Cerebellar nuclear complex (tissue), 1 donor: ENCODE measurements around the gene DPP7.
"Not testable (repeated sequence)": the region's sequence is repeated elsewhere in the genome, so short reads cannot be mapped to it uniquely, and the experiment has no call there.

Experiments
- DNase-seq, 2 experiments: peaks; one replicate each; lab custom pipeline; 2025; lab: John Stamatoyannopoulos, UW

Gene DPP7

DNA sequence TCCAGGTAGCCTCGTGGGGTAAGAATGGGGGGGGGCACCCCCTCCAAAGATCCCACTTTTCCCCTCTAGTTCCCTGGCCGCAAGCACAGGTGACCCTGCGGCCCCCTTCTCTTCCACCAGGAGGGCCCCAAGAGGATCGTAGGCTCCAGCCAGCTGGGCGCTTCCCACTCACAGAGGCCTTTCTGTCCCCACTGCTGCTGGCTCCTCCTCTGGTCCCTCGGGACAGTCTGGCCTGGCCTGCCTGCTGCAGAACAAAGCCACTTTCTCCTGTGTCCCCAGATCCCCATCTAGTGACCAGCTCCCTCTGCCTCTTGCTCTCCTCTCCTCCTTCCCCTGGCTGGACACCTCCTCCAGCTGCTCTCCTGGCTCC, 43.6 kb downstream of the DPP7 start:
- DNase-seq: no peak

DNA sequence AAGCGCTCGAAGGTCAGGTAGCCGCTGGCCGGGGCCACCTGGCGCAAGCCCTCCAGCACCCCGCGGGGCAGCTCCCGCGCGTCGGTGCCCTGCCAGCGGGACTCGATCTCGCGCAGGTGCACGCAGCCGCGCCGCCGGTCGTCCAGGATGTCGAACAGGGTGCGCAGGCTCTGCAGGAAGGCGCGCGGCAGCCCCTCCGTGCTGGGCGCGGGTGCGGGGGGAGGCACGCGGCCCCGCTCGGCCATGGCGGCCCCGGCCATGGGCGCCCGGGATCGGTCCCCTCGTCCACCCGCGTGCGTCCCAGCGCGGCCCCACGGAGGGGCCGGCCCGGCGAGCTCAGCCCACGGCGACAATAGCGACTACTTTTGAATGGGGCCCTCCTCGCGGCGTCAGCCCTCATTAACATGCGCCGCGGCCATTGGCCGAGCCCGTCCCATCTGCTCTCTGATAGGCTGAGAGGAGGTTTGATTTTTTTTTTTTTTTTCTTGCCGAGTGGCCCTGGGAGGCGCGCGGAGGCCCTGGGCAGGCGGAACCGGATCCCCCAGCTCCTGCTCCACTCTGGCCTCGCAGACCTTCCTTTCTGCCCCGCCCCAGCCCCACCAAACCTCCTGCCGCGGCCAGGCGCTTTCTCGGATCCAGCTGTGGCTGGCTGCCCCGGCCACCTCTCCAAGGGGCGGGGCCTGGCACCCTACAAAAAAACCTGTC, 44.2 kb downstream of the DPP7 start, which contains the start of gene SAPCD2:
SAPCD2 (minus strand) TSS at position 357 of the 705 bp plus-strand sequence; CDS start at position 260, 97 bp downstream.
- DNase-seq: peak in 1 of 2 experiments; percentile 36

DNA sequence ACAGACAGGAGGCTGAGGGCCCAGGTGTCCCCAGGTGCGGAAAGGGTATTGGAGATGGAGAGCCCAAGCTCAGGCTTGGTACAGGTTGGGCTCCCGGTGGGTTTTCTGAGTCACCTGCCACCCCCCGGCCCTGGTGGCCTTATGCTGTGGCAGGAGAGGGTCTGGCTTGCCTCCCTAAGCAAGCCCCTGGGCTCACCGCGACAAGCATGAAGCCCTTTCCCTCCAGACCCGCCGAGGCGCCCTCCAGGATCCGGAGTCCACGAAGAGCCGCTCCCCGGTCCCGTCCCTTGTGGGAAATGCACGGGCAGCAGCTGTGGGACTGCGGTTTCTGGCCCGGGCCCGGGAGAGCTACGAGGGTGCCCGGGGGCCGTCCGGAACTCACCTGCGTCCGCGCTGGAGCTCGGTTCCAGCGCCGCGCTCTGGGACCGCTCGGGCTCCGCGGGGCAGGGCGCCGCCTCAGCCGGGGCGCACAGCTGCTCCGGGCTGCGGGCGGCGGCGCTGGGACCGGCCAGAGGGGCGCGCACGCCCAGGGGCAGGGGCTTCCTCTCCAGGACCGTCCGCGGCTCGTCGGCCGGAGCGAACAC, 44.9 kb downstream of the DPP7 start:
- DNase-seq: no peak

DNA sequence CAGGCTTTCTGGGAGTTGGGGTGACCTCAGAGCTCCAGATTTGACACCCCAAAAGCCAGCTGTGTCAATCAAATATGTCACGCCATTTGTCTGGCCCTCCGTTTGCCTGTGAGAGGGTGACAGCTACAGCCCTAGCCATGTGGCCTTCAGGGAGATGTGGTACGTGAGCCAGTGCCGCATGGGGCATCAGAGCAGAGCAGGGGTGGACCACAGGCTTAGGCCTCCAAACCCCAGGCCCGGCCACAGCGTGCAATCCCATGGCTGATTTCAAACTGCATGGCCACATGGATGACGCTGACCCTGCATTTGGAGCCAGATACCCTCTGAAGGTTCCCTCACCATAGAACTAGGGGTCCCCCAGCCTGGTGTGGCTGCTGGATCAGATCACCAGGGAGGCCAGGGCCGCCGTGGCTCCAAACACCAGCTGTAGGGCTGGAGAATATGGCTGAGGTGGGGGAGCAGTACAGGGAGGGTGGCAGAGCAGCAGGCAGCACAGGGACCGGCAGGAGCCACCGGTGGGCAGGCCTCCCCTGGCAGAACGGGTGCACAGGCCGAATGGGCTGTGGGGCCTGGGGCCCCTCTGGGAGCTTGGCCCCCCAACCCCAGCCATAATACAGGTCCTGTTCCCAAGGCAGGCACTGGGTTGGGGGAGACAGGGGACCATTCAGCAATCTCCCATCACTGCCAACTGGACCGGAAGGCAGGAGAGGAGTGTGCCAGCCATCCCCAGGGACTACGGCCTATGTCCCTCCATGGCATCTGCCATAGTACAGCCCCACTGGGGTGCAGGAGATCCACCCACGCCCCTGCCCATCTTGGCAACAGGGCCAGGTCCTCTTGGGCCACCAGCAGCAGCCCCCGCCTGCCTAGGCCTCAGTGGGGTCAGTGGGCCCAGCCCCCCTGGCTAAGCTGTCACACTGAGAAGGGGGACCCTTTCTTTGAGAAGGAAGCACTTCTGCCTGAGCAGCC, 45.7 kb downstream of the DPP7 start:
- no peak for DNase-seq

DNA sequence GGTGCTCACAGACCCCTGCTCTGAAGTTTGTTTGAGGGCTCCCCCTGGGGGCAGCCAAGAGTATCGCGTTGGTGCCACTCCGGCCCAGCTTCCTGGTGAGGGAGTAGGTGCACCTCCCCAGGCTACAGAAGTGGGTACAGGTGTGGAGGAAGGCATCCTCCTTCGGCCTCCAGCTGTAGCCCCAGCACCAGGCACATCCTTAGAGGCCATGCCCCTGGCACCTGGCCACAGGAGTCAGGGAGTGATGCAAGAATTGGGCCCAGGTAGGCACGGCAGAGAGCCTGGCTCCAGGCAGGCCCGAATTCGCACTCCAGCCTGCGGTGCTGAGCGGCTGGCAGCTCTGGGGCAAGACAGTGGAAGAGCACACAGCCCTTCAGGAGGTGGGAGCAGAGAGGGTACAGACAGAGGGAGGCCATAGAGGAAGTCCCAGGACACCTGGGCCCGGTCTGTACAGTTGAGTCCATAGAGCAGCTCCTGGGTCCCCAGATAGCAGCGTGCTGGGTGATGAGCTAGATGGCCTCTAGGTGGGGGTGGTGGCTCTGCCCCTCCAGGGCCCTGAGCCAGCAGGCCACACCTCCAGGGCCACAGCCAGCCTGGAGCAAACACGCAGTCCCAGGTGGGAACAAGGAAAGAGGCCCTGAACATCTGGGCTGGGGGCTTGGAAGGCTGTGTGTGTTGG, 46.5 kb downstream of the DPP7 start:
- peak in 1 of 2 experiments; percentile 21 for DNase-seq

DNA sequence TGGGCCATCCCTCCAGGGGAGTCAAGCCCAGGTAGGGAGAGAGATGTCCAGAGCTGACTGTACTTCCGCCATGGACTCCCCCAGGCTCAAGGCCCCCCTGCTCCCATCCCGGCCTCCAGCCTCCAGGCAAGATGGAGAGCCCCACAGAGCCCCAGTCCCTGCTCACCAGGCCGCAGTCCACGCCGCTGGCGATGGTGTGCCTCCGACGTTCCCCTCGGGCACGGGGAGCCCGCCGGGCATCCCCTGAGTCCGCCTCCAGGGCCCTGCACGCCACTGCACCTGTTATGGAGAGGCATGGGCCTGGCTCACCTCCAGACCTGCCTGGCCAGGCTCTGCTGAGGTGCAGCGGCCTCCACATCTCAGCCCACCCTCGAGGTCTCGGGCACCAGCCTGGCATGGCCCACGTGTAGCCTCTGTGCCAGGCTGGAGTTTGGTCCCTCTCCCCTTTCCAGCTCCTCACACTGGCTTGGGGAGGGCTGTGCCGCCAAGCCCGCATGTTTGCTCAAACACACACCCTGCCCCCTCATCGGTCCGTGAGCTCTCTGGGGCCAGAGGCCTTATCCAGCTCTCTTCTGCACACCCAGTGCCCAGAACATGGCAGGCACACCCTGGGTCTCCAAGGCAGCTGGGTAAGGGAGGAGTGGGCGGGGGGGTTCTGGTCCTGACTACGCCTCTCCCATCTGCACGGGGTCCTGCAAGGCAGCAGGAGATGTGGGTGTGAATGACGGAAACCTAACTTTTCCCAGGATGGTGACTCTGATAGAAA, 48.3 kb downstream of the DPP7 start:
- DNase-seq: no peak

DNA sequence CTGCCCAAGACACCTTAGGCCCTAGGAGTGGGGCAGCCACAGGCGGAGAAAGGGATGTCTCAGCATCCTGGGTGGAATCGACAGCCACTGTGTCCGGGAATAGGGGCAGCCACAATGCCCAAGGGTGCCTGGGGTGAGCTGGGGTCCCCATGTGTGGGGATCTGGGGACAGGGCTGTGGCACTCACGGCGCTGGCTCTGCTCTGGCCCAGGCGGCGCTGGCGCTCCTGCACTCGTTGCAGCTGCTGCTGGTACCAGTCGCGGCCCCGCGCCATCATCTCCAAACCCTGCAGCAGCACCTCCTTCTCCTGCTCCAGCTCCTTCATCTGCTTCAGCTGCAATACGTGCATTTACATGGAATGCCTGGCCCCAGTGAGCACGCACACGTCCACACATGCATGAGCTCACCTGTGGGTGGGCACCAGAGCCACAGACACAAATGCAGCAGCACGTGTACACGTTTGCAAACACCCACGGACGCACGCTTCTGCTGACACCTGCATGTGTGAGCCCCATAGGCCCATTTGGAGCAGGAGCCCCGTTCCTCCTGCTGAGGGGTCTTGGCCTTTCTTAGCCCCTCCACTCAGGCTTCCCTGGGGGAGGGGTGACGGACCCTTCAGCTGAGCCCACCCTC, 49.1 kb downstream of the DPP7 start:
- DNase-seq: no peak

DNA sequence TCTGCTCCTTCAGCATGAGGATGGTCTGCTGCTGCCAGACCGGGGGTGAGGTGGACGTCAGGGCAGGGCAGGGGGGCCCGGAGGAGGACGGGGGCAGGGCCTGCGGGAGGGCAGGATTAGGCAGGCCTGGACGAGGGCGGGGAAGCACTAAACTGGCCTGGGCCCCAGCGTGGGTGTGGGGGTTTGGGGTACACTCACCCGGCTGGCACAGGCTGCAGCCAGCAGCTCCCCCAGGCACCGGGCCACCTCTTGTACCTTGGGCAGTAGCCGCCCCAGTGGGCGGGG, 49.7 kb downstream of the DPP7 start:
- DNase-seq: no peak

DNA sequence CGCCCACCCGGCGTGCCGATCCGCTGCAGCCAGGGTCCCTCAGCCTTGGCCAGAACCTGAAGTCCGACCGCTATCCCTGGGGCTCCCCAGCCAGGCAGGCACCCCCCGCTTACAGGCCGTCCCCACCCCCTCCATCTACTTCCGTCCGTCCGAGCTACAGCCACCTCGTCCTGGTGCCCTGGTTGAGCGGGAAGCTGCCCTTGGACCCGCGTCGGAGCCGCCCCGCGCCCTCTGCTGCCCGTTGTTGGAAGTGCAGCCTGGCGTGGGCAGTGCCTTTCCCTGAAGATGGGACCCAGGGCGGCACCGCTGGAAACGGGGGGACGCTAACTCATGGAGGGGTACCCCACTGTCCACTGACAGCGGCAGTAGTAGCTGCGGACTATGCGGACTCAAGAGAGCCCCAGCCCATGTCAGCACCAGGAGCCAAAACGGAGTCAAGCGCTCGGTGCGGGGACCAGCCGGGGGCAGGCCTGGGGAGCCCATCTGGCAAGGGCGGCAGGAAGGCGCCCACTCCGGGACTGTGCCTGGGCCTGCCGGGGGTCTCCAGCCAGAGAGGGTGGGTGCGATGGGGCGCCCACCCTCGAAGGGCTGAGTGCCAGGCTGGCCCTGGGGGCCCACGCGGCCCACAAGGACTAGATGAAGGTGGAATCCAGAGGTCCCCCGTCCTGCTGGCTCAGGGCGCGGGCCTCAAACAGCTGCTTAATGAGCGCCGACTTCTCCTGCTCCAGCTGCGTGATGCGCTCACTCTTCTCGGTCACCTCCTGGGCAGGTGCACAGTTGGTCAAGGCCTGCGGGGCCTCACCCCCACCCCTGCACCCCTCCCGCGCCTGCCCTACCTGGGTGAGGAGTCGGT, 50.3 kb downstream of the DPP7 start:
- peak in 1 of 2 experiments; percentile 9 for DNase-seq

DNA sequence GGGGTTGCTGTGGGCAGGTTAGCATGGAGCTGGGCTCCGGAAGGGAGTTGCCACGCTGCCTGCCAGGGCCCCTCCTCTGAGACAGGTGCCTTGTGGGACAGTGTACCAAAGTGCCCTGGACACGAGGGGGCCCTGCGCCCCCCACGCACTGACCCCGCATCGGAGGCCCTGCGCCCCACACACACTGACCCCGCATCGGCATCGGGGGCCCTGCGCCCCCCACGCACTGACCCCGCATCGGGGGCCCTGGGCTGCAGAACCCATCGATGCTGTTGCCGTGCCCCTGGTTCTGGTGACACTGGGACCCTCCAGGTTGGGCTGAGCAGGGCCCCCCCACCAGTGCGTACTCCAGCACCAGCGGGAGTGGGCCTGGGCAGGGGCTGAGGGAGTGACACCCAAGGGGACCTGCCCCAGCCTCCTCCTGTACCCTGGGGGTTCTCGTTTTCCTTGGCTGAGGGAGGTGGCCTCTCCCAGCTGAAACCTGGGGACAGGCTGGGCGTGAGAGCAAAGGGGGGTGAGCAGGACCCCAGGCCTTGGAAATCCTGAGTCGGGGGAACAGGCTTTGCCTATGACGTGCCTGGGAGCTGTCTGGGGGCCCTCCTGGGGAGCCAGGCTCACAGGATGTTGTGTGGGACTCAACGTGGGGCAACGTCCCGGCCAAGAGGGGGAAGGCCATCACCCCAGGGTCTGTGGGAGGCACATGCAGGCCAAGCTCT, 51.1 kb downstream of the DPP7 start:
- no peak for DNase-seq

DNA sequence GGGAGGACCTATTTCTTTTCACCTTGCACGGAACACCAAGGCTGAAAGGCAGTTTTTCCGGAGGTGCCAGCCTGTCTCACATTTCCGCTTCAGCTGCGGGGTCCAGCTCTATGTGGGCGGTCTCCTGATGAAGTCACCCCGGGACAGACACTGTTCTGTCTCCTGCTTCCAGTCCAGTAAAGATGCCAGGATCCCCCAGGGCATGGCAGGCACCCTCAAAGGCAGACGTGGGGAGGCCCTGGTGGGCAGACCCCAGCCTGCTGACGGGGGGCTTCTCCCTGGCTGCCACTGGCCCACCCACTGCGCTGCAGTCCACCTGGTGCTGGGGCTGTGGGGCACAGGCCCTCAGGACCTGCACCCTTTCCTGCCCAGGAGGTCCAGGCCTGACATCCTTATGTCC, 51.7 kb downstream of the DPP7 start:
- not testable (repeated sequence) for DNase-seq

DNA sequence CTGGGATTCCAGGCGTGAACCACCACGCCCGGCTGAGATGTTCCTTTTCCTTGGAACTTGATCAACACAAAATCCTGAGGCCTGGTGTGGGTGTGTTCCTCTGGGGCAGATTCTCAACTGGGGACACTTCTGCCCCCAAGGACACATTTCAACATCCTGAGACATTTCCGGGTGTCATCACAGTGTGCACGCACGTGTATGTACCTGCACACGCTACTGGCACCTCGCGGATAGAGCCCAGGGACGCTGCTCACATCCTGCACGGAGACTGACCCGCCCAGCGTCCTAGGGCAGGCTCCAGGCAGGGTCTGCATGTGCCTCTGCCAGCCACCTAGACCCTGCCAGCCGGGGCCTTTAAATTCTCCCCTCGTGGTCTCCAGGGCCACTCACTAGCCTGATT, 52.1 kb downstream of the DPP7 start:
- no peak for DNase-seq
